GM12873 (cell line): Measurements from ENCODE around the gene MLN.

Experiments used
- TF ChIP-seq, protein P1 (sequence below): IDR thresholded peaks from 2 replicates; pipeline ENCODE4 v1.5.1; 2012; ENCODE audit warnings: low read depth, mild to moderate bottlenecking, moderate library complexity, low read length, control low read depth; ENCODE audit not compliant: insufficient read depth; ENCODE audit errors: missing control alignments

MLN gene

DNA sequence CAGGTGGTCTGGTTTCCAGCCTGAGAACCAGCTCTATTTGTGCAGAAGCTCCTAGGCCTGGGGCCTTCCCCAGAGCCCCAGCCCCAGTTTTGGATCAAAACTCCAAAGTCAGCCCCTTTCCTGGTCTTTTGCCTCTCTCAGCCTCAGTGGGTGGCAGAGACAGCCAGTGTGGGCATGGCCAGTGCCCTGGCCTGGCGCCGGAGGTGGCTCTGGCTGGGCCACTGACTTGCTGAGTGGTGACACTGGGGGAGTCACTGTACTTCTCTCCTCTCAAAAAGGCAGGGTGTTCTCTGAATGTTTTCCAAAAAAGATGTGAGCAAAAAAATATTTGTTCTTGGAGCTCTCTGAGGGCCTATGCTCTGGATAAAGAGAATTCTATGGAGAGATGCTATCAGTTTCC lies 20.0 kb upstream of the MLN start:
- TF ChIP-seq, protein P1, sequence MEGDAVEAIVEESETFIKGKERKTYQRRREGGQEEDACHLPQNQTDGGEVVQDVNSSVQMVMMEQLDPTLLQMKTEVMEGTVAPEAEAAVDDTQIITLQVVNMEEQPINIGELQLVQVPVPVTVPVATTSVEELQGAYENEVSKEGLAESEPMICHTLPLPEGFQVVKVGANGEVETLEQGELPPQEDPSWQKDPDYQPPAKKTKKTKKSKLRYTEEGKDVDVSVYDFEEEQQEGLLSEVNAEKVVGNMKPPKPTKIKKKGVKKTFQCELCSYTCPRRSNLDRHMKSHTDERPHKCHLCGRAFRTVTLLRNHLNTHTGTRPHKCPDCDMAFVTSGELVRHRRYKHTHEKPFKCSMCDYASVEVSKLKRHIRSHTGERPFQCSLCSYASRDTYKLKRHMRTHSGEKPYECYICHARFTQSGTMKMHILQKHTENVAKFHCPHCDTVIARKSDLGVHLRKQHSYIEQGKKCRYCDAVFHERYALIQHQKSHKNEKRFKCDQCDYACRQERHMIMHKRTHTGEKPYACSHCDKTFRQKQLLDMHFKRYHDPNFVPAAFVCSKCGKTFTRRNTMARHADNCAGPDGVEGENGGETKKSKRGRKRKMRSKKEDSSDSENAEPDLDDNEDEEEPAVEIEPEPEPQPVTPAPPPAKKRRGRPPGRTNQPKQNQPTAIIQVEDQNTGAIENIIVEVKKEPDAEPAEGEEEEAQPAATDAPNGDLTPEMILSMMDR: no peak

- TF ChIP-seq, protein P1: peak; percentile 43
Observed at GRCh38 chr6:33822575-33823395, 19.0 kb upstream of the MLN start.

DNA sequence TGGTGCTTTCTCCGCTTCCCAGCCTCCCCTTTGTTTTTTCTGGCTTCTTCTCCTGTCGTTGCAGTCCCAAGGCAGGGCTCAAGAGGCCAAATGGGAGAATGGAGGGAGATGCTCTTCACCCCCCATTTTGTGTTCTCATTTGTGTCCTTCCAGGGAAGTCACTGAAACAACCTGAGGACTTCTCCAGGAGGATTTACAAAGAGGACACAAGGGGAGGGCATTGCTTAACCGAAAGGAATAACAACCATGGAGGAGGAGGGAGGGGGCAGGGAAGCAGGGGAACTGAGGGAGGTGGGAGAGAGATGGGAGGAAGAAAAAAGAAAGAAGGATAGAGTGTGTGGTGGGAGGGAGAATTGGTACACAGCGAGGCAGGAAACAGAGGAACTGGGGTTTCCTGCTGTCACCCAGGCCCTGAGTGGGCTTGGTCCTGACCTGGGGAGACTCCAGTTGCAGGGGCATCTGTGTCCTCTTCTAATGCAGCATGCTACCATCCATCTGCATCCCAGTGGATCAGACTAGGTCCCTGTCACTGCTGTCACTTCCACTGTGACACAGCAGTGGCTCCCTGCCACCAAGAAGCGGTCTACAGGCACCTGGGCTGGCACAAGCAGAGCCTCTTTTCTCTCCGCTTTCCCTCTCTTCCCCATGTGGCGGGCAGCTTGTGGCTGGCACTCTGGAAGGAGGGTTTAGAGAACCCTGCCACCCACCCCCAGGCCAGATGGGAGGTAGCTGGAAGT lies 17.1 kb upstream of the MLN start:
- TF ChIP-seq, protein P1: no peak

DNA sequence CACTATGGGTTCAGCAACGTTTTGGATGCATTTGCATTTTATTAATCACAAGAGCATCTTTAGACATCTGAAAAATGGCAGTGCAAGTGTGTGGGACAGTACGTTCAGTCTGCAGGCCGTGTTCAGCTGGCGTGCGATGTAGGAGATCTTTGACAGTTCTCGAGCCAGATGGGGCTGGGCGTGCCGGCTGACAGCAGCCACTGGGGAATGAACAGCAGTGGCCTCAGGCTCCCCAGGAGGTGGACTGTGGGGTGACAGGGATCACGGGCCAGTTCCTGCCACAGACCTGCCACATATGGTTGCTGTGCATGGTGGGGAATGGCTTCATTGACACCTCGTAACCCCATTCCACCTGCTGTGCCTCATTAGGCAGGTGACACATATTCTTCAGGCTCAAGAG lies 16.4 kb upstream of the MLN start:
- TF ChIP-seq, protein P1: no peak

DNA sequence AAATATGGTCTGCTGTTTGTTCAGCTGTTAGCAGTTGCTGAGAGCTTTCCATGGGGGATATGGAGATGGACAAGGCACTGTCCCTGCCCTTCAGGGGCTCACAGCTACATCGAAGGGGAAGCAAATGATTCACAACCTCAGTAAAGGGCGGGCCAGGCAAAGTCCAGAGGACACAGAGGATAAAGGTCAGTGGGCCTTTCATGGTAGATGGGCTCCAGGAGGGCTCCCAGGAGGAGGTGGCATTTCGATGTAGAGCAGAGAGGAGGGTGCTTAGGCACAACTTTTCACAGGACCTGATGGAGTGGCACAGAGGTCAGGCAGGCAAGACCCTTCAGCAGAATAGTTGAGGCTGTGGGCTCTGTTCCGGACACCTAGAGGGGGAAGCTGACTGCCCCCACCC lies 15.2 kb upstream of the MLN start:
- TF ChIP-seq, protein P1: no peak

GRCh38 chr6:33818293-33818692 lies 14.5 kb upstream of the MLN start:
- TF ChIP-seq, protein P1: no peak

DNA sequence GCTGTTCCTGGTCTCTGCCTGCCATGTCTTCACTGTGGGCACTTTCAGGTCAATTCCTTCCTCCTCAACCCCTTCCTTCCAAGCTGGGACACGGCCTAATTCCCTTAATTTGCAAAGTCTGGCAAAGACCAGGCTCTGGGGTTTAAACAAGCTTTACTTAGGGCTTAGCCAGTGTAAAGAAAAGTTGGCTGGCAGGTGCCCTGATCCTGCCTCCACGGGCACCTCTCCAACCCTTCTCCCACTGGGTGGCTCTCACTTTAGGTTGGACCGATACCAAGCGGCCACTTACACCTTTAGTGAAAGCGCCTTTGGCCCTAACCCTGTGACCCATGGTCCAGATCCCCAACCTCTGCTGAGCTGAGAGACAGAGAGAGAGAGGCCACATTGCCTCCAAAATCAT lies 13.7 kb upstream of the MLN start:
- TF ChIP-seq, protein P1: no peak
